GM12874 (cell line): ENCODE measurements around the gene TCP1.

Experiments
- CTCF ChIP-seq: IDR thresholded peaks from 2 replicates; pipeline ENCODE4 v1.5.1; 2011; ENCODE audit warnings: low read depth, mild to moderate bottlenecking, control low read depth, low read length, moderate library complexity; ENCODE audit not compliant: insufficient read depth

TCP1 gene

DNA sequence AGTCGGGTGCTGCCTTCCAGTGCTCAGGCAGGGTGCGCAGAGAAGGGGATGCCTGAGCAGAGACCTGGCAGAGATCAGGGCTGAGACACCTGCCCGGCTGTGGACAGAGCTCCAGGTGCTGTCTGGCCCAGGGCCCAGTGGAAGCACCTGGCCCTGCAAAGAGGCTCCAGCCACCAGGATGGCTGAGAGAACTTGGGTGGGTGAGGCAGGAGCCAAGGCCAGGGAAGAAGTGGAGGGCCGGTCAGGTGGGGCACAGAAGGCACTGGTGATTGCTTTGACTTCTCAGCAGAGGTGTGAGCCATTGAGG is 41.9 kb upstream of the TCP1 start:
- TF ChIP-seq CTCF: no peak

GRCh38 chr6:159830501-159831372 is 41.3 kb upstream of the TCP1 start:
- no peak for TF ChIP-seq CTCF

DNA sequence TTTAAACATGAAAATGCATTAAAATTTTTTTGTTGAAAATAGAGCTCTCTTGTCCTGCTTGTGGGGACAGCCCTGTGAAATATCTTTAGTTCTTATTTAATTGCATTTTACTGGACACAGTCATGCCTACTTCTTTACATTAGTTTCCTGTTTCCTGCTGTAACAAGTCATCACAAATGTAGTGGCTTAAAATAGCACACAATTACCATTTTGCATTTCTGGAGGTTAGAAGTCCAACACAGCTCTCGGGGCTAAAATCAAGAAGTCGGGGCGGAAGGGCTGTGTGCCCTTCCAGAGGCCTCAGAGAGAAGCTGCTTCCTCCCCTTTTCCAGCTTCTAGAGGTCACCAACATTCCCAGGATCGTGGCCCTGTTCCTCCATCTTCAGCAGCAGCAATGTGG is 40.1 kb upstream of the TCP1 start:
- no peak for TF ChIP-seq CTCF

GRCh38 chr6:159828074-159828473 is 38.7 kb upstream of the TCP1 start:
- TF ChIP-seq CTCF: no peak

DNA sequence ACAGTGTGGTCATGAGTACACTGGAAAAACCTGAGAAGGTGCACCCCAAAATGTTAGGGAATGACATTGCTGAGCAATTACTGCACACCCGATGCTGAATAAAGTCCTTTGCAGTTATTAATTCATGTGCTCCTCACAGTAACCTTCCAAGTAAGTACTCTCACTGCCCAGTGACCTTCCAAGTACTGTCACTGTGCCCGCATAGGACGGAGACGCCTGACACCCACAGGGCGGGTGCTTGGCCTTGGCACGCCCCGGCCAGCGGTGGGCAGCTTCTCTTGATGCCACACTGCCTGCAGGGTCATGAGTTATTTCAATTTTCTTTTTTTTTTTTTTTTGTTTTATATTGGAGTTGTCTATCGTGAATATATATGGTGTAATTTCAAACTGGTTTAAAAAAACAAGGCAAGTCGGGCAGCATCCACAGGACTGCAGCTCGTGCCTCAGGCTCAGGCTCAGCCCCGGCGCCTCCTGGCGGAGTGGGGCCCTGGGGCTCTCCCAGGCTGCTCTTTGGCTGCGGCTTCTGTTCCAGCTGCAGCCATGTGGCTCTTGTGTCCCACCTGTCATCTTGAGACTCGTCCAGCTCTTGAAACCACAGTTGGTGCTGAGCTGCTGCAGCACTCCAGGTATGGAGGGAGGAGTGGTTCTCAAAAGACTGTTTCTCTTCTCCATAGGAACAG is 37.7 kb upstream of the TCP1 start:
- no peak for TF ChIP-seq CTCF

DNA sequence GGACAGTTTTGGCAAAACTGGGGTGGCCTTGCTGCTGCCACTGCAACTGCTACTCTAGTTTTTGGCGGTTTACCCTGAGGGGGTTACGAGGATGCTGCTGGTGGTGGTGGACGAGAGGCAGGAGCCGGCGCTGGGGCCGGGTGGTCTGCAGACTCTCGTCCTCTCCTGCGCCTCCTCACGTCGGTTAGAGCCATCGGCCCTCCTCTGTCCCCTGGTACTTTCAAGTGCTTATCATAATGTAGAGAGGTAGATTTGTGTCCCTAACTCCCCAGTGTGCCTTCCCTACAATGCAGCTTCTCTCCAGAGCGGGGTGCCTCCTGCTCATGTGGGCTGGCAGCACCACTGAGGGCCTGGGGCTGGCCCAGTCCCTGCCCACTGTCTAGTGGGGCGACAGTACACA is 36.6 kb upstream of the TCP1 start:
- TF ChIP-seq CTCF: no peak

DNA sequence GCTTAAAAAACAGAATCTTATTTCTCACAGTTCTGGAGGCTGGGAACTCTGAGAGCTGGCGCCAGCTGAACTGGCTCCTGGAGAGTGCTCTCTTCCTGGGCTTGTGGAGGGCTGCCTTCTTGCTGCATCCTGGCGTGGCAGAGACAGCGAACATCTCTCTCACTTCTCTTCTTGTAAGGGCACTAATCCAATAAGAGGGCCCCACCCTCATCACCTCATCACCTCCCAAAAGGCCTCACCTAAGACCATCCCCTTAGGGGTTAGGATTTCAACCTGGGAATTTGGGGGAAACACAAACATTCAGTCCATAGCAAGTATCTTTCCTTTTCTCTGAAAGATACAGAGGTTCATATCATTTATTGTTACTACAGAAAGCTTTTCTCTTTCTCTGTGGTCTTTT is 34.6 kb upstream of the TCP1 start:
- no peak for TF ChIP-seq CTCF
